GM19025 (cell line): ENCODE data around the gene ENDOV.

Experiments used
- ATAC-seq: cut with Tn5 transposase; IDR thresholded peaks from one replicate; pipeline ENCODE4 v1.9.1; 2021; ENCODE audit warnings: mild to moderate bottlenecking, low read depth, moderate library complexity; ENCODE audit not compliant: unreplicated experiment

The ENDOV gene

DNA sequence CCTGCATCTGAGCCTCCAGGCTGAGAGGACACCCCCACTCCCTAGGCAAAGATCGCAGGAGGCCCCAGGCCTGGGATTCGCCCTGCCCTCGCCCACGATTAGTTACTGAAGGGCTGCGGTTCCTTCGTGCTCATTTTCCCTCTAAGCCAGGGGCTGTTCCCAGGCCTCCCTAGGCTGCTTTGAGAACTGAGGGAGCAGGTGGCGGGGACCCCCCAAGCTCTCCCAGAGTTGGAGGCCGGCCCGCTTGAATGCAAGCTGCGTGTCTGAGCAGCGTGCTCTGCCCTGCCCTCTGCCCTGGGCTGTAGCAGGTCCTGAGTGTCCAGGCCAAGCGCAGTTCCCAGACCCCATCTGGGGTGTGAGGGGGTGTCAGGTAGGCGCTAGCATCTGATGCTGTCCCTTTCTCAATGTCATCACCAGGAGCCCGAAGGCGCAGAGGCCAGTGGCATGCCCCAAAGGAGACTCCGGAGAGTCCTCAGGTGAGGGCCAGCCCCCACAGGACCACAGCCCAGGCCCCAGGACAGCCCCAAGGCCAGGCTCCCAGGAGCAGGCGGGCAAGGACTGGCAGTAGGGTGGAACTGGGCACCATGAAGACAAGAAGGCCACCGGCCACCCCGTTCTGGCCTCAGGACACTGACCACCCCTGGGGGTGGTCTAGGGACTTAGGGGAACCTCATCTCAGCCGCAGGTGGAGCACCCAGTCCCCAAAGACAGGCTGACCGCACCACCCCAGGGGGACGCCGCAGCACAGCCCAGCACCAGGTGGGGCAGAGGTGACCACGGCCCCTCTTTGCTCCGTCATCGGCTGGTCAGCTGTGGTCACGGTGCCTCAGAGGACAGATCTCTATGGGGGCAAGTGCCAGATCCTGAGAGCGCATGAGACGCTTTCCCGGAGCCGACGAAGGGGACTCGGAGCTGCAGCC lies 14.6 kb downstream of the ENDOV start:
- no peak for ATAC-seq

DNA sequence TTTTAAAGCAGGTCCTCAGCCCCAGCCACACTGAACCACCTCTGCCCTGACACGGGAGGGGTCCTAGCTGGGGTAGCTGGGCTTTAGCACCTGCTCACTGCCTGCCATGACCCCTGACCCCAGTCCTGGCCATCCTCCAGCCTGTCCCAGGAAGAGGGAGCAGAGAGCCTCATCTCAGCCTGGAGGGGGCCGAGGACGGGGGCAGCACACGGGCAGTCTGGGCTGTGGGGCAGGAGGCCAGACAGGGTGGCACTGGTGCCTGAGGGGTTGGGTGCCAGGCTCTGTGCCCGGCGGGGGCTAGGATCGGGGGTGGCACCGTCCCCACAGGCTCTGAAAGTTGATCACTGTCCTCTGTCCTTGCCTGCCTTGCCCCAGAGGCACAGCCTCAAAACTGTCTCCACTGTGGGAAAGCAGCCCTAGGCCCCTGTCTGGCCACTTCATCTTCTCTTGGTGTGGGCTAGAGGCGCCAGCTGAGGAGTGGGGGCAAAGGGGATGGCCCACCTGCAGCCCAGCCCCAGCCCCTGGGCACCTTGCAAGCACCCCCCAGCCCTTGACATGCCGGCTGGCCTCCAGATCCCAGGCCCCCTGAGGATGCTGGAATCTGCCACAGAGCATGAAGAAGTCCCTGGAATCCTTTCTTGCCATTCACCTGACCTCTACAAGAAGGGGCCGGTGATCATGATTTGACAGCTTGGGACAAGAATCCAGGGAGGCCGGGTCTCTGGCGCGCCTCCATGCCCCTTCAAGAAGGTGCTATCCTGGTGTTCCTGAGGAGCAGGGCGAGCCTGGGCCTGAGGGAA lies 15.7 kb downstream of the ENDOV start:
- ATAC-seq, result no peak

DNA sequence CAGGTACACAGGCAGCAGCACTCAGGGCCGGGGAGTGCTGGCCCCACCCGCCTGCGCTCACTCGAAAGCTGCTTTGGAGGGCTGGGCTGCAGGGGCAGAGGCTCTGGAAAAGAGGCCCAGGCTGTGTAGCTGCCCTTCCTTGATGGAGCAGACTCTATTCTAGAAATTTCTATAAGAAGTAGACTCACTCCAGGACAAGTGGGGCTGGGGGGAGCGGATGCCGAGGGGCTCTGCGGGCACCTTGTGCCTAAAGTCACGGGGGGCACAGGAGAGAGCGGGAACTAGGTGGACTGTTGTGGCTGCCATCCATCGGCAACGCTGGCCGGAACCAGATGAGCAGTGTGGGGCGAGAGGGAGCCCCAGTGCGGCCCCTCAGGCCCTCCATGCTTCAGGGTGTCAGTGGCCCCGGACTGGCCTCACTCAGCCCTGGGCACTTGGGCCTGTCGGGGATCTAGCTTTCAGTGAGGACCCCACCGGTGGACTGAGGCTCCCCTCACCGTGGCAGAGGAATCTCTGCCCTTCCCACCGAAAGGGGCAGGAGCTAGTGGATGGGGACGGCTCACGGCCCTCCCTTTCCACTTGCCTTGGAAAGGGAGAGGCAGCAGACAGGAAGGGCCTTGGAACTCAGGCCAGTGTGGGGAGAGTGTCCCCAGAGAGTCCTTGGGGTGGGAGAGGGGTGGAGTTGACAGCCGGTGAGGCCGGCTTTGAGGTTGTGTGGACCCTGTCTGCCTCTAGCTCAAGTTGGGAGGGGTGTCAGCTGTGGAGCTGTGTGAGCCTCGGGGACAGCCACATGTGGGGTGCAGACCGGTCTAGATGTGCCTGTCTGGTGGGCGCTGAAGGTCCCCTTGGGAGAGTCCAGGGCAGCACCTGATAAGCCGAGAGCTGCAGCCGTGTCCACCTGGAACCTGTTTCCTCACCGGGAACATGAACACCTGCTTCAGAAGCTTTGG lies 16.6 kb downstream of the ENDOV start:
- no peak for ATAC-seq

DNA sequence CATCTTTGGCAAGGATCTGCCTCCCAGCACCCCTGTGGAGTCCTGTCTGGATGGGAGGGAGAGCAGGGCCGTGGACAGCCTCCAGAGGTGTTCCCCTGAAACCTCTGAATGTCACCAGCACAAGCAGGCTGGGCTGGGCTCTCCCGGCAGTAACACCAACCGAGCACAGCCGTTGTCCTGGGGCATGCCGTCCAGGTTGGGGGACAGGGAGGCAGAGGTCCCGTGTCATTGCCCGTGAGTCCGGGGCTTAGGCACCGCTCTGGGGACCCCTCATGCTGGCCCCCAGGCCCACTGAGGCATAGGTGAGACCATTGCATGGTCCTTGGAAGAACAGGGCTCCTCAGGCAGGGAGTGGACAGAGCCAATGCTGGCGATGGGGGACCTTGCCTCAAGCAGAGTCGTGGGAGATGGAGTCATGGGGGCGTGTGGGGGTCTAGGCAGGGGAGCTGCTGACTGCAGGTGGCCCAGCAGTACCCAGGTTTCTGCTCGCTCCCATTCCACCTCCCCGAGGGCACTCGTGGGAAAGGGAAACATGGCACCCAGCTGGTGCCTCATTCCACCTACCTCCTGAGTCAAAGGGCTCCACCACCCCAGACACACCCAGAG lies 17.5 kb downstream of the ENDOV start:
- no peak for ATAC-seq

DNA sequence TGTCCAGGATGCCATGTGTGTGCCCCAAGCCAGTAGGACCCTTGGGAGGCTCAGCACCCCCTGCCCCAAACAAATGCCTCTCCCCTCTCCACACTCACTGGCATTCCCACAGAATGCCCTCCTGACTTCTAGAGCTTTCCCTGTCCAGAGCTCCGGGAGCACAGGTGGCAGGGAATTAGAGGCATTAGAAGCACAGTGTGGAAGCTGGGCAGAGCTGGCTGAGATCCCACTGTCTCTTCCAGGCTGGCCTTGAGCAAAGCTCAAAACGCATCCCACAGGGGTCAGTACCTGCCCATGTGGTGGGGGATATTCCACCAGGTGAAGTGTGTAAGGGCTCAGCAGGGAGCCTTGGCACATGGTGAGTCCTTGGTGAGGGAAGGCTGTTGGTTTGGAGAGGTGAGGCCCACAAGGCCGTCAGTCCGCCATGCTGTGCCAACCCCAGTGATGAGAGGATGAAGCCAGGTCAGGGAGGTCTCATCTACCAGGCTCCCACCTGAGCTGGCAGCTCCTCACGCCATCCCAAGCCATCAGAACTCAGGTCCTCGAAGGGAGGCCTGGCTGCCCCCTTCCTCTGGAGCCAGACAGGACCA lies 18.1 kb downstream of the ENDOV start:
- no peak for ATAC-seq

DNA sequence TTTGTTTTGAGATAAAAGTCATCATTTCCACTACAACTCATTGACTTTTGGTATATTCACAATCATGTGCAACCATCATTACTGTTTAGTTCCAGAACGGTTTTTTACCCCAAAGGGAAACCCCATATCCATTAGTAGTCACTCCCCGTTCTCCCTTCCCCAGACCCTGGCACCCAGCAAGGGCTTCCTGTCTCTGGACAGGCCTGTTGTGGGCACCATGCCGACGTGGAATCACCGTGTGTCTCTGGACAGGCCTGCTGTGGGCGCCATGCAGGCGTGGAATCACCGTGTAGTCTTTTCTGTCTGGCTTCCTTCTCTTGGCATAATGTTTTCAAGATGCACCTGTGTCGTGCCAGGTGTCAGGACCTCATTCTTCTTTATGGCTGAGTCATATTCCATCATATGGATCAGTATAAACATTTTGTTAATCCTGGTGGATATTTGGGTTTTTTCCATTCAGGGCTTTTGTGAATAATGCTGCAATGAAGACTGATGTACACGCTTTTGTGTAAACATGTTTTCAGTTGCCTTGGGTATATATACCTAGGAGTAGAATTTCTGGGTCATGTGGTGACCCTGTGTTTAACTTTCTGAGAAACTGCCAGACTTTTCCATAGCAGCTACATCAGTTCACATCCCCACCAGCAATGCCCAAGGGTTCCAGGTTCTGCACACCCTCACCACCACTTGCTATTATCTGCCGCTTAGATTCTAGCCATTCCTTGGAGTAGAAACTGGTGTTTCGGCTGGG lies 19.1 kb downstream of the ENDOV start:
- ATAC-seq, result no peak

DNA sequence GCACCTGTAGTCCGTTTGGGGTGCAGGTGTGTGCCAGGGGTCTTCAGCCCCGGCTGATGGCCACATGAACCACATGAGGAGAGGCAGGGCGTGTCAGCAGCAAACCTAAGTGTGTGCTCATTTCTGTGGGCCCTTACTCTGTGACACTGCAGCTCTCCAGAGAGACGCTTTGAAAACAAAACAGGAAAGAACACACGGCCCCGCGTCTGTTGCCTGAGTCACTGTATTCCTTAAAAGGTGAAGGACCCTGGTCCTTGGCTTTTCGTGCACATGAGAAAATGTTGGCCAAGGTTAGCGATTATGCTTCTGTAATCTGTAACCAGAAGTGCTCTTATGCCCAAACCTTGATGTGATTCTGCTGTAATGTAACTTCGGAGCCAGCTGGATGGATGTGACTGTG lies 22.6 kb downstream of the ENDOV start:
- no peak for ATAC-seq

DNA sequence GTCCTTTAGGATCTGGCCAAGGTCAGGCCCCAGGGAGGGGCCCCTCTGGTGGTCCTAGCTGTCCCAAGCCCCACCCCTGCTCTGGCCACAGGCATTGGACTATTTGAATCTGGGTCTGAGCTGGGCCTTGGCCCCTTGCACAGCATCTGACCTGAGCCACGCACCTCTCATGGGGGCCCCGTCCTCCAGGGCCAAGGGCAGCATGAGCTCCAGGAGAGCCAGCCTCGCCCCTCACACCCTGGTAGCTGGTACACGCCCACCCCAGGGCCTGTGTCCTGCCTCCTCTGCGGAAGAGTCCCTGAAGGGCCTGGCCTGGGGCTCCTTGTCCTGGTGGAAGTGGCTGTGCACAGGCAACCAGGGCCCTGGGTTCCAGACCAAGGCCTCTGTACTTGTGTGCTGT lies 23.8 kb downstream of the ENDOV start:
- no peak for ATAC-seq

DNA sequence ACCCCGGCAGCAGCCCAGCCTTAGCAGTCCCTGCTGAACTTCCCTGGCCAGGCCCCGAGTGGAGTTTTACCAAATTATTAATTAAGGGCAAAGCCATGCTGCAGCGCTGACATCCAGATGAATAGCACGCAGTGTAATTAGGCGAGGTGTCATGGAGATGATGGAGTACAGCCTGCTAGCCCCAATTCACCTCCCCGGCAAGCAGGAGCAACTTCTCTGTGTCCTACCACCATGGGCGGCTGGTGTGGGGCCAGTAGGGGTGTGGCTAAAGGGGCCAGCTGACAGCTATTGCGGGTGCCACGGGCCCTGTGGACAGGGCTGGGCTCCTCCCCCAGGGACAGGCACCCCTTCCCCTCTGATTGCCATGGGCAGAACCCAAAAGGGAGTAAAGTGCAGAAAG lies 24.5 kb downstream of the ENDOV start:
- ATAC-seq, result no peak

DNA sequence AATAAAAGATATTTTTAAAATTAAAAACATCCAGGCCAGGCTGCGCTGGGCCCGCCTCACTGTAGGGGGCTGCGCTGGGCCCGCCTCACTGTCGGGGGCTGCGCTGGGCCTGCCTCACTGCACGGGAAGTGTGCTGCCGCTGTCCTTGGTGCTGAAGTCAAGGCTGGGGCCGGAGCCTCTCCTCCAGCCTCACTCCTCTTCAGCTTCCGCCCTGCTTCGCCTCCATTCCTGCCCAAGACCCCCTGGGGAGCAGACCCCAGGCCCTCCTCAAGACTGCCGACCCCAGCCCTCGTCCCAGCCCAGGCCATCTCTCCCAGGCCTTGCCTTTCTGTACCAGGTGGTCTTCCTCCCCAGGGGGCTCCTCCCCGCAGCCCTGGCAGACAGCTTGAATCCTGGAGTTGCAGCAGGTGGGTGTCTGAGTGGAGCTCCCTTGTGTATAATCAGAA lies 26.2 kb downstream of the ENDOV start:
- ATAC-seq, result no peak

DNA sequence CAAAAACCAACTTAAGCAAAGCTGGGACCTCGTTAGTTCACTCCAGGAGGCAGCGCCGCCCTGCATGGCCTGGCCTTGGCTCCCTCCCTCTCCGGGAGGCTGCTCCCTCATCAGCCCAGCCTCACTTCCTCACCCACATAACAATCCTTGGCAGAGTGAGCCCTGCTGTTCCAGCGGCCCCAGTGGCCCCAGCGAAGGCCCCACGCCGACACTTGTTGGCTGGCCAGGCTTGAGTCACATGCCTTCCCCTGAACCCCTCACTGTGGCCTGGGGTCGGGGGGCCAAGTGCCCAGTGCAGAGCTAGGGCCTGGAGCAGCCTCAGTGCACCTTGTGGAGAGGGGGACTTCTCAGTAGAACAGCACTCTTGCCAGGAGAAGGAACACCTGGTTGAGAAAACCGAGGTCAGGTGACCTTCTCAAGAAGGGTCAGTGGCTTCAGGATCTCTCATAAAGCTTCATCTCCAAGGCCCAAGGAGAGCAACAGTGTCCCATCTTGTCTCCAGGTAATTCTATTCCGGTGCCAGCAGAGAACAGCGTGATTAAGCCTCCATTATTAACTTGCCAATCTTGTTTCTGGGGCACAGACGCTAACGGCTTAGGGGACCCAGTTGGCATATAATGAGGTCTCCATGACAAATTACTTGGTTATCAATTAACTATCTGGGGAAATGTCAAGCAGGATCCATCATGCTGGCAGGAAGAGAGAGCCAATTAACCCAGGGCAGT lies 26.8 kb downstream of the ENDOV start:
- ATAC-seq, result no peak

DNA sequence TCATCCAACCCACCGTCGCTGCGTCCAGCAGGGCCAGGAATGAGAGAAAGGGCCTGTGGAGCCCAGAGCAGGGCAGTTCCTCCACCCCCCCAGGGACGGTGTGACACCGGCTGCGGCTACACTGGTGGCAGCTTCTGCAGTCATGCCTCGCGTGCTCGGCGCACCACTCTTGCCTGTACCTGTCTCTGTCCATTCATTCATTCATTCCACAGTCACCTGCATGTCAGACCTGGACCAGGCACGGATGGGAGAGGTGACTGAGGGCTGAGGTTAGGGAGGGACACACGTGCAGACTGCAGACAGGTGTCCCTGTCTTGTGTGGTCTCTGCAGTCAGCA lies 27.3 kb downstream of the ENDOV start:
- ATAC-seq, result no peak

DNA sequence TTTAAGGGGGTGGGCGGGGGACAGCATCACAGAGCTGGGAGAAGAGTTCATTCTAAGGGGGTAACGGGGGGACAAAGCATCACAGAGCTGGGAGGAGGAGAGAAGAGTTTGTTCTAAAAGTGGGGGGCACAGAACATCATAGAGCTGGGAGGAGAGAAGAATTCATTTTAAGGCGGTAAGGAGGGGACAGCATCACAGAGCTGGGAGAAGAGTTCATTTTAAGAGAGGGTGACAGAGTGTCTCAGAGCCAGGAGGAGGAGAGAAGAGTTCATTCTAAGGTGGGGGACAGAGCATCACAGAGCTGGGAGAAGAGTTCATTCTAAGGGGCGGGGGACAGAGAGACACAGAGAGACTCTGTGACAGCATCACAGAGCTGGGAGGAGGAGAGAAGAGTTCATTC lies 27.8 kb downstream of the ENDOV start:
- ATAC-seq, result no peak

DNA sequence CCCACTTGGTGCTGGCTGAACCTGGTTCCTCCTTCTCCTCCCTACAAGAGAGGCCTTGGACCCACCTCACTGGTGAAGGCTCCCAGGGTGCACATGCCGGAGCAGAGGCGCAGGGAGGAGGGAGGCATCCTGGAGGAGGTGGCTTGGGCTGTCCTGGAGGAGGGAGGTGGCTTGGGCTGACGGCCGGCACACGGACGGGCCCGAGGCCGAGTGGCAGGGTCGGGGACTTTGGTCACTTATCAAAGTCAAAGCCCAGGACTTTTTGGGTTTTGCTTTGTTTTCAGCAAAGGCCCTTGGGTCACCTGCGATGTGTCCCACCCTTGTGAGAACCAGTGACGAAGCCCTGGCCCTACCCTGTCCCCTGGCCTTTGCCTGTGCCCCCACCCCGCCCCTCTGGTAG lies 28.5 kb downstream of the ENDOV start:
- ATAC-seq, result no peak

DNA sequence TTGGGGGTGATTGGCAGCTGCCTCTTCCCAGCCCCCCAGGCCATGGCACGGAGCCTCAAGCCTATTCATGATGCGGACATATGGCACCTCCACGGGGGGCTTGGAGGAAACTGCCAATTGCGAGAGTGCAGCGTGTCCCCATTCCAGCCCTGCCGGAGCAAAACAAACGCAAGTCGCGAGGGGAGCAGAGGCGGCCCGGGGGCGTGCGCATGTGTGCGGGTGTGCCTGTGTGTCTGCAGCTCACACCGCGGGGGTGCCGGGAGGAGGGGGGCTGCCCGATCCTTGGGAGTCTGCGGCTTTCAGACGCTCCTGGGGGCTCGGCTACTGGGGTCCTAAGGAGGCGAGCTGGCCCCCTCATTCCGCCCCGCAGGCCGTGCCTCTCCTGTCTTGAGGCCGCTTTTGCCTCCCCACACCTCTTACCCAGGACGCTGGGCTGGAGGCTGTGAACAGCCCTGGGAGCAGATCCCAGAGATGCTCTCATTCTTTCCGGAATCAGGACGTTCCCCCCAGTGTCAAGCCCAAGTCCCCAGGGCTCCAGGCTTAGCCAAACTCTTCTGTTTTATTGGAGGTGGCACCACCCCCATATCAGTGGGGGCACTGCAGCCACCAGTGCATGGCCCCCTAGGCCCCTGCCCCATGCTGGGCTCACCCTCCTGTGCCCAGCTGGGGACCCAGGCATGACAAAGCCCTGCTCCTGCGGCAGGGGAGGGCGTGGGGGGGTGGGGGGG lies 29.1 kb downstream of the ENDOV start:
- no peak for ATAC-seq

DNA sequence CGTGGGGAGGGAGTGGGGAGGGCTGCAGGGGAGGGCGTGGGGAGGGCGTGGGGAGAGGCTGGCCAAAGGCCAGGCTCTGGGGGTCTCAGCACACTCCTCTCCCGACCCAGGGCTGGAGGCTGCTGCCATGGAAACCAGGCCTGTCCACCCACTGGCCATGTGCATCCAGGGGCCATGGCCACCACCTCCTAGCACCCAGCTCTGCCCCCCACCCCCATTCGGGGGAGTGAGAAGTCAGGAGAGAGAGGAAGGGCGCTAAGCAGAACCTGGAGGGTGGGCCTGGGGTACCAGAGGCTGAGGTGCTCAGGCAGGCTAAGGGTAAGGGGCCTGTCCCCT lies 29.6 kb downstream of the ENDOV start:
- ATAC-seq, result no peak

DNA sequence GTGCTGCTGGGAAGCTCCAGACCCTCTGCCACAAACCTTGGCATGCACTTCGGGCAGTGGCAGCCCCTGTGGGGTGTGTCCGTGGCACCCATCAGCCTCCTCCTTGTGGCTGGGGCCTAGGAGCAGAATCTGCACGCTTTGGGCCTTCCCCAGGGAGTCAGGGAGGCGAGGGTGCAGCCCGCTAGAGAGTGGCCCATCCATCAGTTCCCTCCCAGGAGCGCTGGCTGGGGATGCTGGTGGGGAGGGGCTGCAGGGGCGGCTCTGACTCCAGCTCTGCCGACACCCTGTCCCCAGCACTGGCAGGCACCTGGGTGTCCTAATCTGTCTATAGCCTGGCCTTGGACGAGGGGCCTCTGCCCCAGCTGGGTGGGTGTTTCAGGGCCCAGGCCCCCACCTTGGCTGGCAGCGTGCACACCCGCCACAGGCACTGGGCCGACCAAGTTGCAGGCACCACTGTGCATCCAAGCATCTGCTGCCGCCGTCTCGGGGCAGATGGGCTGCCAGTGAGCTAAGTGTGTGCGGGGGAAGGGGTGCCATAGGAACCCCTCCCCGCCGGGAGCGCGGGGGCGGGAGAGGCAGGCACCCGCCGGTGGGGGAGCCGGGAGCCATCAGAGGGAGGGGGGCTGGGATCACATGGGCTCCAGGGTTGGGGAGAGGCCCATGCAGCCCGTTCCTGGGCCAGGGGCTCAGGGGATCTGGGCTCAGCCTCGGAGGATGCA lies 30.2 kb downstream of the ENDOV start:
- ATAC-seq, result no peak
